Kidney tubule cell (primary cell): ENCODE results near the gene TNS3.

Experiments
- DNase-seq: peaks from one replicate; pipeline ENCODE4 v3.0.0-alpha.2; 2018; ENCODE audit warnings: low spot score

TNS3 gene

DNA sequence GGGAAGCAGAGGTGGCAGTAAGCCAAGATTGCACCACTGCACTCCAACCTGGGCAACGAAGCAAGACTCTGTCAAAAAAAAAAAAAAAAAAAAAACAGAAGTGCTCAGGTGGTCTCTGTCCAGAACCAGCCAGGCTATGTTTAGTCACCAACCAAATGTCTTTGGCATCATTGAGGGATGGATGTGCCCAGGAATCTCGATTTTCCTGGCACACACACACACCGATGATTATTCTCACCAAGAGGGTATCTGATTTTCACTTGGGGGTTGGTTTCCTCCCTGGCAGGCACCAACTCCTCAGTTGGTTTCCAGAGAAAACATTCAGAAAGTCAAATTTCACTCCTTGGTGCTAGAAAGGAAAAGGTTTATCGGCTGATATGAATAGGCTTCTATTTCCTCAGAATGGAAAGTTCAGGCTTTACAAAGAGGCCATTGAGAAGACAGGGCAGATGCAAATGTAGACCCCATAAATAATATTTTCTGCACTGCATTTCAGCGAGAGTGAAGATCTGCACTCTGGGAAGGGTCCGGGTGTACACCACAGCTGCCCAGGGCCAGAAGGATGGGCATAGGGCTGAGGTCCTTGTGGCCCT is 154.8 kb downstream of the TNS3 start:
- no peak for DNase-seq

DNA sequence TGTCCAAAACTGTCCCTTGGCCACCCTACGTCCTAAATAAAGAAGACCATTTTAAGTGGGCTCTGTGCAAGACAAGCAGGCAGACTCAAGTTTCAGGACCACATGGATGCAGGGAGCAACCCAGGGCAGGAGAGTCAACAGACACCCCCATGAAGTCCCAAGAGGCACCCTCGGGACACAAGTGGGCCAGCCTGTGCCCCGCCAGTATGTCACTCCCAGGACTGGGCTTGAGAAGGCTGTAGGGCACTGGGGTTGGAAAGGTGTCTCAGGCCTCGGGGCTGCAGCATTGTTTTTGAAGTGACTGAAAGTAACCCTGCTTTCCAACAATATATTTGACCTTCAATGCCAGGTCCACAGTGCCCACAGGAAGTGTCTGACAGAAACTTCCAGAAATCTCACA is 157.4 kb downstream of the TNS3 start:
- DNase-seq = no peak

- DNase-seq = no peak
Measured at GRCh38 chr7:47423196-47423595, 158.7 kb downstream of the TNS3 start.

DNA sequence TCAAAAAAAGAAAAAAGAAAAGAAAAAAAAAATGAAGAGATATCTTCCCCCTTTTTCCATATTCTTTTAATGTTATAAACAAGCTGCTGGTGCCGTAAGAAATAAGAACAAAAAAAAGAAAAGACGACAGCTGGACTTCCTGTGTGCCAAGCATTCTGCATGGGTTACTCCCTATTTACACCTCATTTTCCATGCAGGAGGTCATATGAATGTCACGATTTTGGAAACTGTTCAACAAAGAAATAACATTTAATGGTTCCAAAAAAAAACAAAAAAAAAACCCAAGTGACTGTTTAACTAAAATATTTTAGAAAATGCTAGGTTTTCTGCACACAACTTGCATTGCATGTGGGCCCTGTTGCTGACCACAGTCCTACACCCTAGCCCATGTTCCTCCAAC is 159.3 kb downstream of the TNS3 start:
- DNase-seq = no peak

- DNase-seq = no peak
Measured at GRCh38 chr7:47421456-47421855, 160.5 kb downstream of the TNS3 start.

- no peak for DNase-seq
Measured at GRCh38 chr7:47420122-47420780, 161.7 kb downstream of the TNS3 start.

DNA sequence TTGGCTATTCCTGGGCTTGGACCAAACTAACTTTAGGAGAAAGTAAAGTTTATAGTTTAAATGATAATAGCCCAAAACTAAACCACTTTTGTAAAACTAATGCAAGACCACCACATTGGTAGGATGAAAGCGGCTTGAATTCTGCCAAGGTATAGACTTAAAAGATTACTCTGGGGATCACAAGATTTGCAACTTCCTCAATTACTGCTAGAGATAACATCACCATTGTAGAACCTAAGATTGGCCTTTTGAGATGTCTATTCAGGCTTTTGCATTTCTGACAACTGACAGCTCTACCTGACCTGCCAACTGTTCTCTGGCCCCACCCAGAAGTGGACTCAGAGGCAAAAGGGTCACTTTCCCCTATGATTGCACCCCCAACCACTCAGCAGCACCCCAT is 162.4 kb downstream of the TNS3 start:
- no peak for DNase-seq

DNA sequence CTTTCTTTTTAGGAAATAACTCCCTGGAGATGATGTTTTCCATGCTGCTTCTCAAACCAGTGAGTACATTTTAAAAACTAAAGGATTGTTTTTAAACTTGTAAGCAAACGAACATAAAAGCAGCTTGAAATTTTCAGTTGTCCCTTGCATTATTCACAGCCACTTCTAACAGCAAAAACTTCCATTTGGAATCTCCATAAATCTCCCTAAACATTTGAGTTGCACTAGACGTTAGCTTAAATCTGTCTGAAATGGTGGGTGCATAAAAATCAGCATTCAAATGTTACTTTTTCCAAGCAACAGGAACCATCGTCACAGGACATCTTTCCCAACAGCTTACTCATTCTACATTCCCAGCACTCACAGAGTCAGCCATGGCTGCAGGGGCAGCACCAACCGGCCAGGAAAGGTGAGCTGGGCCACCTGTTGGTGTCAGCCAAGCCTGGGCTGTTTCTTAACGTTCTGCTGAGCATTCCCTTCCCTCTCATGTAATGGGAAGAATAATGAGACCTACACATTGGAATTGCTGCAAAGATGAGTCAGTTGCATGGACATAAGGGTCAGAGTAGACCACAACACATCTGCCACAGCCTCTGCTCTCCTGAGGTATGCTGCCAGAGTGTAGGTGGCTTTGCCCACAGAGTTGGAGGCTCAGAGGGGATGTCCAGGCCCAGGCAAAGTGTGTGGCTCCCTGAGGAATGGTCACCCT is 163.2 kb downstream of the TNS3 start:
- DNase-seq = peak; percentile 94

DNA sequence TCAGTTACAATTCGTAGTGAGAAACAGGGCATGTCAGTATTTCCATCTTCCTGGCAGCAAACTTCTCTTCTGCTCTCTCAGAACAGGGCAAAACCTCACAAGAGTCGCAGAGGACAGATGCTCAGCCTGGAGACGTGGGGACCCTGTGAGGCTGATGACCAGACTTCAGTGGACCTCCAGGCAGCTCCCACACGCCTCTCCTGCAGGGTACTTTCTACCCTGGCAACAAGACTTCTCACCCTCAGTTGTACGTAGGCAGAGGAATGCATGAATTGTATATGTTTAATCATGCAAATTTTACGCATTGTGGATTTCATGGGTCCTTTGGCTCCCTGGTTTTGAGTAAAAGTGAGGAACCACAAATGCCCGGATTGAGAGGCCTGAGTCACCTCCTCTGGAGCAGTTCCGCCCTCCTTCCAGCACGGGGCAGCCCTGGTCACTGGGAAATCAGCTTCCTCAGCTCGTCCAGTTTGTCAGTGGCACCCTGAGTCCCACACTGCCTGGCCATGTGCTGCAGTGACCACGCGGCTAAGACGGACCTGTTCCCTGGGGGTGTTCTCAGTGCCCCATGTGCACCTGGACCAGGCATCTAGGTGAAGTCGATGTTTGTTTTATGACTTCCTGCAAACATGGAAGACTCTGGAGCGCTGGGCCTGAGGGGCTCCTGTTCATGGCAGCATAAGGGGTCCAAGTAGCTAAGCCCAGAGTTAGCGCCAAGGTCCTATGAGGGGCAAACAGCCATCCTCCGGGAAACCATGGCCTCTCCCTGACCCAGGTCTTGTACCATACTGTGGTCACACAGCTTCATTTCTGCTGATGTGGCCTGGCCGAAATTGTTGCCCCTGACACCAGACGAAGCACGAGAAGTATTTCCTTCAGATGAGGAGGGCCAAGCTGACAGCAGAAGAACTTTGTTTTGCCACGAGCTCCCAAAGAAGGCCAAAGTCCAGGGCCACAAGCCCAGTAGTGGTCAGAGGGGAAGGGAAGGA is 165.1 kb downstream of the TNS3 start:
- peak; percentile 40 for DNase-seq

DNA sequence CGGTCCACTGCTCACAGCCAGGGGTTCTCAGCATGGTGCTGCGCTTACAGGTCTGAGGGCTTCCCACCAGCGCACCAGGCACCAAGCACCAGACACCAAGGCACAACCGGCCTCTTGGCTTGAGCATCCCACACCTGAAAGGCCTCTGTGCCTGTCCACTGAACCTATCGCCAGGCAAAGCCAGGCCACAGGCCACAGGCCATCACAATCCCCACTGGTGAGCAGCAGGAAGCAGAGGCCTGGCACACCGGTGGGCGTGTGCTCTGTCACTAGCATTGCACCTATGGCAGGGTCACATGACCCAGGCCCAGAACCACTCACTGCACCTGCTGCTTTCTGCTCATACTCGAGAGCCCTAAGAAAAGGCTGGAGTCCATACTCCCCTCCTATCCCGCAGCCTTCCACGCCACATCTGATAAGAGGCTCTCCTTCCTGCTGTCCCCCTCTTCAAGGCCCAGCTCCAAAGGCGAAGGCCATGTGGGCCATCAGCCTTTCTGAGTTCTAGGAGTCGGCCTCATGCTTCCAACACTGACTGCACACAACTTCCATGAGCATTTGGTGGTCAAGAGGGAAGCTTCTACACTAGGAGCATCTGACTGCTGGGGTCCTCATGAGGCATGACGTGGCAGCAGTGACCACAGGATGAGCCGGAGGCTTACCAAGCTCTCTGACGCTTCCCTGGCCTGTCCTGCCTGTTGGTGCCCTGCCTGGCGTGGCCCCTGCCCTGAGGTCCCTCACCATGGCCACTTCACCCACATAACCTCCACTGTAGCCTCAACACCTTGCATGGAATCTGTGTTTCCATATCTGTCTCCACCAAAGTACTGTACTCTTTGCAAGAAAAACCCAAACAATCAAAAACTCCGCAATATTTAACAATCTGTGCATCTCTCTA is 166.3 kb downstream of the TNS3 start:
- DNase-seq = no peak

GRCh38 chr7:47414342-47415317 is 167.3 kb downstream of the TNS3 start:
- no peak for DNase-seq

GRCh38 chr7:47413526-47414341 is 168.2 kb downstream of the TNS3 start:
- no peak for DNase-seq

GRCh38 chr7:47411901-47412300 is 170.0 kb downstream of the TNS3 start:
- DNase-seq = no peak

- no peak for DNase-seq
Measured at GRCh38 chr7:47411281-47411869, 170.5 kb downstream of the TNS3 start.

DNA sequence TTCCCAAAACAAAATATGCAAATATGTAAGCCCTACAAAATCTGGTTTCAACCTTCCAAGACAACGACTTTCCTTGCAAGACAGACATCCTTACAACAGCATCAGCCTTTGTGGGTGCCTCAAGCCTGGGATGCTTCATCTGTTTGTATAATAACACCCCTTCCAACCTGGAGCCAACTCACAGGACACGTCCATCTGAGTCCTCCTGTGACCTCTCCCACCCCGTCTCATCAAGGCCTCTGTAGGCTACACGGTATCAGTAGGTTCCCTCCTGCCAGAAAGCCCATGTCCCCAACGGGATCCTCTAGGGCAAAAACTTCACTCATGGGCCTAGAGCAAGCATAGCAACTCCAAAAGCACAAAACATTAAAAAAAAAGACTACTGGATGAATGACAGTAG is 173.2 kb downstream of the TNS3 start:
- no peak for DNase-seq

DNA sequence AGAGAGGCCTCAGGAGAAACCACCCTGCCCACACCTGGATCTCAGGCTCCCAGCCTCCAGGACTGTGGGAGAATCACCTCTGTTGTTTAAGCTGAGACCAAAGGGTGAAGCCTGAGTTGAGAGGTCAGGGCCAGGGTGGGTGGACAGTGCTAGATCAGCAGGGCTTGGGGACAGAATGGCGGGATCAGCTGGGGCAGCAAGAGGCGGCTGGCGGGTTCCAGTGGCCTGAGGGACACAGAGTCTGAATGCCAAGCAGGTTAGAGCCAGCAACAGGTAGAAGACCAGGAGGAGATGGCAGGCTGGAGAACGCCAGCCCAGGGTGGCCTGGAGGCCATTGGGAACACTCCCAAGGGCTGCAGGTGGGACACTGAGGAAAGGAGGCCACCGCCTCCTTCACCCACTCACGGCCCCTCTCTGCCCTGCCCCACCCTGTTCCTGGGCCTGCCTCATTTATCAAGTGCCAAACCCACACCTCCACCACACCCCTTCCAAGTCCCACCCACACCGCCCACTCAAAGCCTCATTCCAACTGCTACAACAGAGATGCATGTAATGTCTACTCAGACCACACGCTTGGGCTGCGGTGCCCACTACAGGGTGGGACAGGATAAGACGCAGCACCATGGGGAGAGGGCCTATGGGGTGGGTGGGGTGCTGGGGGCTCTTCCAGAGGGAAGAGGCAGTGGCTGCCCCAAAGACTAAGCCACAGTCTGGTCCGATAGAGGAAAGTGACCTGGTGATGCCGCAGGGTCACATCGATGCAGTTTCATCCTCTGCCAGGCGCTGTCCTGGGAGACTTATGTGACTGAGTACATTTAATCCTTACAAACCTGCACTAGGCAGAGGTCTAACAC is 173.9 kb downstream of the TNS3 start:
- DNase-seq = no peak

GRCh38 chr7:47407136-47407535 is 174.8 kb downstream of the TNS3 start:
- DNase-seq = no peak

- no peak for DNase-seq
Measured at GRCh38 chr7:47406801-47407129, 175.1 kb downstream of the TNS3 start.
